Measurements from ENCODE around the gene NCDN.
"Not testable (repeated sequence)": the region's sequence is repeated elsewhere in the genome, so short reads cannot be mapped to it uniquely, and the experiment has no call there.

Gene NCDN

GRCh38 chr1:35571263-35571662, 13.7 kb downstream of the NCDN start:
- no peak for DNase-seq

DNA sequence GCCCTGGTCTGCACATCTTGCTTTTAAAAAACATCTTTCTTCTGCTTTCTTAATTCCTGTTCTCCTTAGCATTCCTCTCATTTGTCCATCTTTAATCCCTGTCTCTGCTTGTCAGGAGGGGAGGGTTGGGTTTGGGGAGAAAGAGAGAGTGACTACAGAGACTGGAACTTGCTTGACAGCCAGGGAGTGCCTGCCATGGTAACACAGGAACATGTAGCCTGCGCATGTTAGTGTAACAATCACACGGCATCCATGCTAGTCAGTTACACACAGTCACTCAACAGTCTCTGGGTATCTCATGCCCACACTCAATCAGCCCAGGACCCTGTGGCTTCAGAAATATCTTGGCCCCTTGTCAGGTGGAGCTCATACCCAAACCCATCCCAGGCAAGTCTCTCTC, 14.7 kb downstream of the NCDN start:
- no peak for DNase-seq

GRCh38 chr1:35573198-35574124, 15.9 kb downstream of the NCDN start, which contains the start of gene TFAP2E:
TFAP2E (plus strand) TSS chr1:35573314; CDS start chr1:35573578, 264 bp downstream.
- no peak for DNase-seq

DNA sequence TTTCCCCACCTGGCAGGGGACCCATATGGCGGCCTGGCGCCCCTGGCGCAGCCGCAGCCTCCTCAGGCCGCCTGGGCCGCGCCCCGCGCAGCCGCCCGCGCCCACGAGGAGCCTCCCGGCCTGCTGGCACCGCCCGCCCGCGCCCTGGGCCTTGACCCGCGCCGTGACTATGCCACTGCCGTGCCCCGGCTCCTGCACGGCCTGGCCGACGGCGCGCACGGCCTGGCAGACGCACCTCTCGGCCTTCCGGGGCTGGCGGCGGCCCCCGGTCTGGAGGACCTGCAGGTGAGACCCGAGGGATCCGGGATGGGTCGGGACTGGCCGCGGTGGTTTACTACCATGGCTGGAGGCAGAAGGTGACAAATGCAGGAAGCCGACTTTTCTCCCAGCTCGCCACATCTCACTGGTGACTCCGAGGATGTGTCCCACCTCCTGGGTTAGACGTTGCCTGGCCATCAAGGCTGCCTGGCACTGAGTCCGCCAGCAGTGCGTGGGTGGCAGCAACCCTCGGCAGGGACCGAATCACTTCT, 16.6 kb downstream of the NCDN start:
- DNase-seq: no peak

- no peak for DNase-seq
Measured at GRCh38 chr1:35574655-35575415, 17.2 kb downstream of the NCDN start.

DNA sequence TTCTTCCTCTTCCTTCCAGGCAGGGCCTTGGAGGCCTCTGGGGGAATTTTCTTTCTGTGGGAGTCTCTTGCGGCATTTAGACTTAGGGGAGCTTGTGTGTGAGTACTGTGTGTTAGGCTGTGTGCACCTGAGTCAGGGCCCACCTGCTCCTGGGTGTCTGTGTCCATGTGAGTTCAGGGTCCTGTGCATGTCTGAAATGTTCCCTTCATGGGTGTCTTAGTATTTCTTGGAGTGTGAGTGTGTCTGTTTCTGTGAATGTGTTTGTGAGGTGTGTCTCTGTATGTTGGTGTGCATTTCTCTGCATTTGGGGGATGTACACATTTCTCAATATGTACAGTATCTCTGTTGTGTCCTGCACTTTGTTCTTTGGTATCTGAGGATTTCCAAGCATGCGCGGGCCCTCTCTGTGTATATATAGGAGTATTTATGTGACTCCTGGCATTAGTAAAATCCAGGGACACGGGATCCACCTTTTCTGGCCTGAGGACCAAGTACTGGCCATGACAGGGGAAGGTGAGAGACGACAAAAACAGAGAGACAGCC, 17.9 kb downstream of the NCDN start:
- no peak for DNase-seq

DNA sequence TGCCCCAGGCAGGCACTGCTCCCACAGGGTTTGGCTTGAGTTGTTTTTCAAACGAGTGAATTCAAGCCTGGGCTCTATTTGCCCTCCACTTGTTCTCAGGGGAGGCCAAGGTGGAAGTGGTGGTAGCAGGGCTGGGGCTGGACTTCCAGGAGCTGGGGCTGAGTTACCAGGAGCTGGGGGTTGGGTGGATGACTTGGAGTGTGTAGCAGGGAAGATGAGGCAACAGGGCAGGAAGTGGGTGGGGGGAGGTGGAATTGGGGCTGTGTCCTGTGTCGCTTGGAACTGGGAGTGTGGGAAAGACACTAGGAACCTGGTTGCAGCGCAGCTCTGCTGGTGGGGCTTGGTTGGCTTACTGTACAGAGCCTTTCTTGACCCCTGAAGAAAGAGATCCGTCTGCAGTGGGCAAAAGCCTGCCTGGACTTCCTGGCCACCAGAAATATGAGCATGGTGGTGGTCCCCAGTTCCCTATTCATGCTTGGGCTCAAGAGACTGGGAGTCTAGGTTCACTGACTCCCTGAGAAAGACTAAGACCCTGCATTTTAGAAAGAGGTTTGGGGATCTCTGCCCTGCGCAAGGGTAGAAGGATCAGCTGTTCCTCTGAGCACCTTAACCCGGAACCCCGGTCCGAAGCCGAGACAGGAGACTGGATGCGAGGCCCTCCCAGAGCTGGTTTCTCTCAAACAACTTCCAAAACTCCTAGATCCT, 18.6 kb downstream of the NCDN start:
- no peak for DNase-seq

DNA sequence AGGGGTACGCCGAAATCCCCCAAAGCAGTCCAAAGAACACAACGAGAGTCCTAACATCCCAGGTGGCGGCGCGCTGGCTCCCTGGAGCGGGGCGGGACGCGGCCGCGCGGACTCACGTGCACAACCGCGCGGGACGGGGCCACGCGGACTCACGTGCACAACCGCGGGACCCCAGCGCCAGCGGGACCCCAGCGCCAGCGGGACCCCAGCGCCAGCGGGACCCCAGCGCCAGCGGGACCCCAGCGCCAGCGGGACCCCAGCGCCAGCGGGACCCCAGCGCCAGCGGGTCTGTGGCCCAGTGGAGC, 19.1 kb downstream of the NCDN start:
- DNase-seq: not testable (repeated sequence)

- DNase-seq: no peak
Measured at GRCh38 chr1:35577071-35577998, 19.7 kb downstream of the NCDN start.

DNA sequence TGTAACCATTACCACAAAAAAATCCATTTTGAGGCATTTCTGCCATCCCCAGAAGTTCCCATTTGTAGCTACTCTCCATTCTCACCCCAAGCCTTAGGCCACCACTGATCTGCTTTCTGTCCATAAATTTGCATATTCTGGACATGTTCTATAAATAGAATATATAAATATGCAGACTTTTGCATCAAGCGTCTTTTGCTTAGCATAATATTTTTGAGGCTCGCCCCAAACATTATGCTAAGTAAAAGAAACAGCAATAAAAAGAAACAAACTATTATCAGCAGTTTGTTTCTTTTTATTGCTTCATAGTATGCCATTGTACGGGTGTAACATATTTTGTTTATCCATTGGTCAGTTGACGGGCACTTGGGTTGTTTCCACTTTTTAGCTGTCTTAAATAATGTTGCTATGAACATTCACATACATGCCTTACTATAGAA, 23.4 kb downstream of the NCDN start:
- DNase-seq: no peak

- DNase-seq: not testable (repeated sequence)
Measured at GRCh38 chr1:35581621-35582020, 24.0 kb downstream of the NCDN start.

GRCh38 chr1:35585281-35585680, 27.7 kb downstream of the NCDN start:
- no peak for DNase-seq

DNA sequence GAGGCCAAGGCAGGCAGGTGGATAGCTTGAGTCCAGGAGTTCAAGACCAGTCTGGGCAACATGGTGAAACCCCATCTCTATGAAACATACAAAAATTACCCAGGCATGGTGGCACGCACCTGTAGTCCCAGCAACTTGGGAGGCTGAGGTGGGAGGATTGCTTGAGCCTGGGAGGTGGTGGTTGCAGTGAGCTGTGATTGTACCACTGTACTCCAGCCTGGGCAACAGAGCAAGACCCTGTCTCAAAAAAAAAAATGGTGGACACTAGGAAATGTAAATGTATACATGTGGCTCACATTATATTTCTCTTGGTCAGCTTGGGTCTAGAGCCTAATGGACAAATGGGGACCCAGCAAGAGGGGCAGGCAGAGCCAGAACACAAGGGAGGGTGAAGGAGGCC, 28.2 kb downstream of the NCDN start:
- not testable (repeated sequence) for DNase-seq

DNA sequence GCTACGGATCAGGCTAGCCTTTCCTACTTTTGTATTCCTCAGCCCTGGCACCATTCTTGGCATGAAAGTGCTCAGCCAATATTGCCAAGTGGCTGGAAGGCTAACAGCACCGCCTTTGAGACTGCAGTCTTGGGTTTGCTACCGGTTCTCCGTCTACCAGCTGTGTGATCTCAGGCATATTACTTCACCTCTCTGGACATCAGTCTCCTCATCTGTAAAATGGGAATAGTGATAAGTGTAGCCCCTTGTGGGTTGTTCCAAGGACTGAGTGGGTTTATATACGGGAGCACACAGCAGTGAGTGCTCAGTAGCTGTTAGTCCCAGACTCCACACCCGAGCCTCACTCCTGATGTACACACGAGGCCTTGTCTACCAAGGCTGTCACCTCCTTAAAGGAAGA, 29.2 kb downstream of the NCDN start:
- DNase-seq: no peak

DNA sequence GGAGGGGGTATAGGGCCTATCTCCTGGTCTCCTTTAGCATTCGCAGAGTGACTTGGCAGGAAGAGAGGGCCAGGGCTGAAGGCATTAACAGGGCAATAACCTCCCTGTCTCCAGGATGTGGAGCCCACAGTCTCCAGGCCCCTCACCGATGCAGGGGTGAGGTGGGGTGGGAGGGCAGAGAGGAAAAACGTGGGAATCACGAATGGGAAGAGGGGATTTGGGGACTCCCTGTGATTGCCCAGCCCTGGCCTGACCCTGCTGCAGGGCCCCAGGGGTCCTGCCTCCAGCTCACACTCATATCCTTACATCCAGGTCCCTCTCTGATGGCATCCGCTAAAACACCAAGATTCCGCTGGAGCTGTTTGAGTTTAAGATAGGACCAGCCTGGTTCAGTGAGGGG, 30.1 kb downstream of the NCDN start:
- DNase-seq: no peak

GRCh38 chr1:35588197-35588910, 30.8 kb downstream of the NCDN start:
- DNase-seq: no peak

GRCh38 chr1:35589516-35590427, 32.2 kb downstream of the NCDN start:
- no peak for DNase-seq

GRCh38 chr1:35590476-35591040, 33.0 kb downstream of the NCDN start:
- DNase-seq: no peak

DNA sequence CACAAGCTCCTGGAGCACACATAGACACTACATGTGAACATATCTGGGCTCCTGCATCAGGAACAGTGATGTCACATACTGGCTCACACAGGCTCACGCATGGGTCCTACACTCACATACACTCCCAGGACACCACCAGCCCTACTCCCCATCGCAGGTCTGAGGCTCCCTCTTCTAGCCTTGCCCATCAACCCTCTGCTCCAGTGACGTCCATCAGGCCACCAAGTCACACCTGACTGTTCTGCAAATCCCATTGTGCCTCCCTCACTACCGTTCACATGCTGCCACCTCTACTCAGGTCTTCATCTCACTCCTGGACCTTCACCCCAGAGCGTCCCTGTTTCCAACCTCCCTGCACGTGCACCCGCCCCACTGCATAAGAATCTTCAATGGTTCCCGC, 33.6 kb downstream of the NCDN start:
- DNase-seq: no peak

All from SW 1271 (cell line).